GM20000 (cell line): ENCODE results near the gene DOCK10.

ENCODE experiments used
- DNase-seq: peaks from one replicate; pipeline ENCODE4 v3.0.0; 2012; ENCODE audit warnings: low spot score
- CTCF ChIP-seq: IDR thresholded peaks from 2 replicates; pipeline ENCODE4 v1.5.1; 2012; ENCODE audit warnings: mild to moderate bottlenecking, control low read depth; ENCODE audit errors: extremely low read depth, missing control alignments

The DOCK10 gene

GRCh38 chr2:224801360-224801759 lies 240.9 kb downstream of the DOCK10 start:
- no peak for DNase-seq
- no peak for TF ChIP-seq CTCF

- no peak for TF ChIP-seq CTCF
These were observed 242.6 kb downstream of the DOCK10 start for GRCh38 chr2:224799691-224800090.

GRCh38 chr2:224798180-224798579 lies 244.1 kb downstream of the DOCK10 start:
- DNase-seq, result no peak
- no peak for TF ChIP-seq CTCF

More at GRCh38 chr2:224799691-224800090, 242.6 kb downstream of the DOCK10 start:
- DNase-seq, result no peak

- no peak for TF ChIP-seq CTCF
- DNase-seq, result no peak
These were observed 245.5 kb downstream of the DOCK10 start for GRCh38 chr2:224796695-224797305.

GRCh38 chr2:224793946-224794345 lies 248.3 kb downstream of the DOCK10 start:
- DNase-seq, result no peak
- no peak for TF ChIP-seq CTCF

- DNase-seq, result no peak
- no peak for TF ChIP-seq CTCF
These were observed 255.4 kb downstream of the DOCK10 start for GRCh38 chr2:224786848-224787247.

- no peak for DNase-seq
- no peak for TF ChIP-seq CTCF
These were observed 260.9 kb downstream of the DOCK10 start for GRCh38 chr2:224781400-224781799.
